Measurements from ENCODE around the gene DDT.

GRCh38 chr22:23970201-23970641 is 4.0 kb downstream of the DDT start:
- TF ChIP-seq CTCF (IDR thresholded peaks at IDR 0.05; ENCODE audit: low read length) (no peak), EZH2 (IDR thresholded peaks at IDR 0.05; ENCODE audit: borderline replicate concordance, low read length) (no peak)

Data from OCI-LY1 (cell line).